Mesodermal cell (in vitro differentiated cells): Measurements from ENCODE around the gene APH1B. TPM values are rescaled to one million over a fixed set of nuclear protein-coding genes. Genes with fewer than 3 reads are reported as not detected.
"Not testable (repeated sequence)": the region's sequence is repeated elsewhere in the genome, so short reads cannot be mapped to it uniquely, and the experiment has no call there.

Experiments
- H3K27ac ChIP-seq: 2 replicates; pipeline ENCODE4 v1.7.0; 2013; ENCODE audit warnings: mild to moderate bottlenecking, low read depth, low read length, moderate library complexity; ENCODE audit not compliant: severe bottlenecking
- H3K36me3 ChIP-seq: 2 replicates; pipeline ENCODE4 v1.7.1; 2013; ENCODE audit warnings: mild to moderate bottlenecking, low read length, moderate library complexity; ENCODE audit not compliant: control insufficient read depth, insufficient read depth
- H3K4me1 ChIP-seq: one replicate; pipeline ENCODE4 v1.7.1; 2013; ENCODE audit warnings: mild to moderate bottlenecking, low read length; ENCODE audit not compliant: insufficient read depth, control insufficient read depth, poor library complexity, severe bottlenecking
- H3K4me3 ChIP-seq: 2 replicates; pipeline ENCODE4 v1.7.0; 2013; ENCODE audit warnings: low read length, control low read depth, mild to moderate bottlenecking; ENCODE audit not compliant: insufficient read depth, poor library complexity, severe bottlenecking; ENCODE audit errors: extremely low read depth
- H3K9me3 ChIP-seq: 2 replicates; pipeline ENCODE4 v1.7.1; 2013; ENCODE audit warnings: mild to moderate bottlenecking, low read length, moderate library complexity; ENCODE audit not compliant: control insufficient read depth
- WGBS, 2 experiments: methylation state at CpG; one replicate each; pipeline ENCODE4 v1.1.5; 2013; ENCODE audit warnings: missing lambda C conversion rate in 2 of 2; ENCODE audit not compliant: insufficient coverage in 2 of 2; 5-methylcytosine and 5-hydroxymethylcytosine counted together
- polyA plus RNA-seq, 2 experiments: library from polyadenylated mRNA; stranded (reverse); fragments of 50-300 nt; gene quantifications; one replicate each; pipeline ENCODE4 v1.2.3, GENCODE V29; 2013

Gene APH1B
- polyA plus RNA-seq (2013, experiment 1 of 2): 8.6 TPM
- polyA plus RNA-seq (2013, experiment 2 of 2): 7.8 TPM

DNA sequence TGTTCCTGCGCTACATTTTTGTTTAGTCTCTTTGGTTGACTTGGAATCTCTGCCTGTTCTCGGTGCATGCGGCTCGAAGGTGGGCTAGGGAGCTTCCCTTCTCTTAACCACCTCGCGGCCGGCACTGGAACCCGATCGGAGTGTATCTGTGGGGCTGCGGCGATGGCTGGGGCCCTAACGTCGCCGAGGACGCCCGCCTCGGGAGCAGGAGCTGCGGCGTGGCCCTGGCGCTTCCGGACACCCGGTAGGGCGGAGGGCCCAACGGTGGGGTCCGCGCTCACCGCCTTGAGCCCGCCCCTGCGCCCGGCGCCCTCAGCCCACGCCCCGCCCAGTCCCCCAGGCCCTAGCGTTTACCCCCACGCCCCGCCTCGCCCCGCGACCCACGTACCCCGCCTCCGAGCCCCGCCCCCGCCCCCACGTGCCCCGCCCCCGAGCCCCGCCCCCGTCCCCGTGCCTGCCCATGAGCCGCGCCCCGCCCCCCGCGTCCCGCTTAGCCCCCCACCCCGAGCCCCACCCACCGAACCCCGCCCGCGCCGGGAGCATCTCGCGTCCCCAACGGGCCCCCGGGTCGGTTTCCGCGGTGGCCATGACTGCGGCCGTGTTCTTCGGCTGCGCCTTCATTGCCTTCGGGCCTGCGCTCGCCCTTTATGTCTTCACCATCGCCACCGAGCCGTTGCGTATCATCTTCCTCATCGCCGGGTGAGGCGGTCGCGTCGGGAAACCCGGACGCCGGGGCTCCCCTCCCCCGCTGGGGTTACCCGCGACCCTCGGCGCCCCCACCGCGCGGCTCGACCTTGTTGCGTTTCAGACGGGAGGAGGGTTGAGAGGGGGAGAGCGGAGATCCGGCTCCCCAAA is at the start of gene APH1B:
Gene APH1B (plus strand): TSS at position 568 of the 855 bp plus-strand sequence. CDS start 19 bp downstream, at position 587.
- Histone ChIP-seq H3K27ac (no peak within 1 kb of the TSS), H3K36me3 (no peaks in the 10 kb centered on the region), H3K9me3 (no peaks in the 10 kb centered on the region), H3K4me1 (peaks cover 9% of the 10 kb centered on the region), H3K4me3 (peak within 1 kb of the TSS; percentile 52)
- WGBS, 2 experiments: 0% methylated on average over 44 to 53 of the region's 102 CpGs

- Histone ChIP-seq H3K36me3 (no peaks in the 10 kb centered on the region), H3K27ac (no peak overlapping the region), H3K9me3 (no peaks in the 10 kb centered on the region), H3K4me3 (no peak overlapping the region), H3K4me1 (no peaks in the 10 kb centered on the region)
- WGBS, 2 experiments: 86 to 96% methylated on average over 2 of the region's 2 CpGs
These were observed 49.7 kb upstream of the APH1B start for GRCh38 chr15:63227689-63228088.

DNA sequence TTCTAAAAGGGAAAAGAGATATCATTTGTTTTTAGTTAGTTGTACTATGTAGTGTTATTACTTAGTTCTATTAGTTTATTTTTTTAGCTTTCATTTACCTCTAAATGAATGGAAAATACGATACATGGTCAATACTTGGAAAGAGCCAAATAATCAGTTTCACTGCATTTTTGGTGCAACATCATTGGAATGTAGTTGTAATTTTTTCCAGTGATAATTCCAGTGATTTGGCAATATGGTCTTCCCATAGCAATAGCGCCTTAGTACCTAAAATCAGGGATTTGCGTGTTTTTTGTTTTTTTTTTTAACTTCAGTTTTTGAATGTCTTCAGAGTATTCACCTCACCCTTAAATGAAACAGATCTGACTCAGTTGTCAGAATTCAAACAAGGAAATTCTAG is 46.2 kb upstream of the APH1B start:
- Histone ChIP-seq H3K4me1 (no peaks in the 10 kb centered on the region), H3K9me3 (no peaks in the 10 kb centered on the region)
- 93 to 100% methylated on average over 1 to 3 of the region's 3 CpGs for WGBS, 2 experiments

DNA sequence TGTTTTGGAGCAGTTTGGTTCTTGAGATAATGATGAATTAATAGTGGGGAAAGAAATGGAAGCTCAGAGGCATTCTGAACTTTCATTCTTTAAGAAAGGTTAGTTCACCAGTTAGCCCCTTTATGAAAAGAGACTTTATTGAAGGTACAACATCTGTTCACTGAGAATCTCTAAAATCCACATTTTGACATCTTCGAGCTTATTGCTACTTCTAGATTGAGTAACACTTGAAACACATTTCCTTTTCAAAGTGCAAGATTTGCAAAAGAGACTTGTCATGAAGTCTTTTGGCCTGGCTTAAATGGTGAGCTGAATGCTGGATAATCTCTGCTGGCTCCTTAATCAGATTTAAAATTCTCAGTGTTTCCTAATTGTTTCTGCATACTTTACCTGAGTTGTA is 45.7 kb upstream of the APH1B start:
- H3K27ac ChIP-seq: no peak overlapping the region
- 100% methylated on average over 1 of the region's 1 CpG; no CpG with 5 or more reads in 1 of the 2 experiments for WGBS, 2 experiments
- H3K36me3 ChIP-seq: peaks cover 3% of the 10 kb centered on the region
- H3K4me1 ChIP-seq: no peaks in the 10 kb centered on the region
- no peaks in the 10 kb centered on the region for H3K9me3 ChIP-seq
- H3K4me3 ChIP-seq: no peak overlapping the region

More for the DNA sequence above, 46.2 kb upstream of the APH1B start:
- no peak overlapping the region for H3K27ac ChIP-seq
- peaks cover 3% of the 10 kb centered on the region for H3K36me3 ChIP-seq
- H3K4me3 ChIP-seq: no peak overlapping the region

GRCh38 chr15:63232405-63232804 is 45.0 kb upstream of the APH1B start:
- no peak overlapping the region for H3K27ac ChIP-seq
- H3K4me1 ChIP-seq: no peaks in the 10 kb centered on the region
- WGBS, 2 experiments: 88% methylated on average over 2 of the region's 4 CpGs; no CpG with 5 or more reads in 1 of the 2 experiments
- peaks cover 3% of the 10 kb centered on the region for H3K36me3 ChIP-seq
- no peak overlapping the region for H3K4me3 ChIP-seq
- H3K9me3 ChIP-seq: no peaks in the 10 kb centered on the region

DNA sequence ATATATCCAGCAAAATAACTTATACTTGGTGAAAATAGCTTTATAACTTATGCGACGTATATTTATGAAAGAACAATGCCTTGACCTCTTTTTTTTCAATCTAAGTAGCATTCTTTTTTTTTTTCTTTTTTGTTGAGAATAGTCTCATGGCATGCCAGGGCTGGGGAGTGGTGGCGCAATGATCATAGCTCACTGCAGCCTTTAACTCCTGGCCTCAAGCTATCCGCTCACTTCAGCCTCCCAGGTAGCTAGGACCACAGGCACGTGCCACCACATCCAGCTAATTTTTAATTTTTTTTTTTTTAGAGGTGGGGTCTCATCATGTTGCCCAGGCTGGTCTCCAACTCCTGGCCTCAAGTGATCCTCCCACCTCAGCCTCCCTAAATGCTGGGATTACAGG is 44.5 kb upstream of the APH1B start:
- 100% methylated on average over 2 of the region's 5 CpGs; no CpG with 5 or more reads in 1 of the 2 experiments for WGBS, 2 experiments
- H3K9me3 ChIP-seq: no peaks in the 10 kb centered on the region
- no peak overlapping the region for H3K27ac ChIP-seq

GRCh38 chr15:63233667-63234423 is 43.6 kb upstream of the APH1B start:
- WGBS, 2 experiments: 81% methylated on average over 2 of the region's 5 CpGs; no CpG with 5 or more reads in 1 of the 2 experiments
- H3K4me3 ChIP-seq: no peak overlapping the region
- no peaks in the 10 kb centered on the region for H3K9me3 ChIP-seq
- H3K36me3 ChIP-seq: peaks cover 3% of the 10 kb centered on the region
- H3K4me1 ChIP-seq: no peaks in the 10 kb centered on the region
- H3K27ac ChIP-seq: no peak overlapping the region

More for the DNA sequence above, 44.5 kb upstream of the APH1B start:
- no peaks in the 10 kb centered on the region for H3K4me1 ChIP-seq
- H3K36me3 ChIP-seq: peaks cover 3% of the 10 kb centered on the region
- H3K4me3 ChIP-seq: no peak overlapping the region

- H3K27ac ChIP-seq: no peak overlapping the region
- no peaks in the 10 kb centered on the region for H3K9me3 ChIP-seq
- H3K4me1 ChIP-seq: no peaks in the 10 kb centered on the region
- peaks cover 3% of the 10 kb centered on the region for H3K36me3 ChIP-seq
- WGBS, 2 experiments: 93 to 100% methylated on average over 1 to 4 of the region's 5 CpGs
- no peak overlapping the region for H3K4me3 ChIP-seq
These were observed 42.9 kb upstream of the APH1B start for GRCh38 chr15:63234451-63234870.

GRCh38 chr15:63236272-63236671 is 41.1 kb upstream of the APH1B start:
- Histone ChIP-seq H3K4me1 (no peaks in the 10 kb centered on the region), H3K4me3 (no peak overlapping the region), H3K9me3 (no peaks in the 10 kb centered on the region), H3K36me3 (peaks cover 4% of the 10 kb centered on the region), H3K27ac (no peak overlapping the region)

GRCh38 chr15:63237086-63237485 is 40.3 kb upstream of the APH1B start:
- H3K27ac ChIP-seq, H3K4me3 ChIP-seq, H3K4me1 ChIP-seq, H3K9me3 ChIP-seq: not testable (repeated sequence)
- no CpG with 5 or more reads among the region's 1 CpG for WGBS, 2 experiments
- peaks cover 11% of the 10 kb centered on the region for H3K36me3 ChIP-seq
